HCT116 (cell line): ENCODE results near the gene PTH2. TPM values are rescaled to one million over a fixed set of nuclear protein-coding genes. Genes with fewer than 3 reads are reported as not detected.

Experiments
- CTCF ChIP-seq, 3 experiments: fragments of 200-600 bp in 1 of 3; sonication (generic) in 1 of 3; IDR thresholded peaks in 2 of 3; conservative IDR thresholded peaks in 1 of 3; 2 replicates each; pipeline ENCODE4 v1.5.1; 2012 to 2017; ENCODE audit warnings: low read depth in 2 of 3, low read length in 2 of 3, antibody characterized with exemption in 1 of 3, borderline replicate concordance in 1 of 3, control low read depth in 1 of 3, mild to moderate bottlenecking in 1 of 3, mixed read lengths in 1 of 3, mixed run types in 1 of 3, moderate library complexity in 1 of 3; ENCODE audit not compliant: insufficient read depth in 1 of 3
- EGR1 ChIP-seq: IDR thresholded peaks from 2 replicates; pipeline ENCODE4 v1.6.1; 2012; ENCODE audit warnings: low read depth
- ELF1 ChIP-seq: IDR thresholded peaks from 2 replicates; pipeline ENCODE4 v1.6.1; 2012; ENCODE audit warnings: low read depth, borderline replicate concordance
- EZH2phosphoT487 ChIP-seq: fragments of 200-600 bp; IDR thresholded peaks from 2 replicates; pipeline ENCODE4 v1.6.1; 2018; ENCODE audit warnings: antibody characterized with exemption, borderline replicate concordance
- FOSL1 ChIP-seq: IDR thresholded peaks from 2 replicates; pipeline ENCODE4 v1.6.1; 2012; ENCODE audit warnings: low read depth
- JUND ChIP-seq: IDR thresholded peaks from 2 replicates; pipeline ENCODE4 v1.6.1; 2012
- MAX ChIP-seq: IDR thresholded peaks from 2 replicates; pipeline ENCODE4 v1.6.1; 2012
- POLR2AphosphoS5 ChIP-seq: IDR thresholded peaks from 2 replicates; pipeline ENCODE4 v1.6.1; 2011; ENCODE audit warnings: mild to moderate bottlenecking, low read depth, low read length, moderate library complexity
- RAD21 ChIP-seq: IDR thresholded peaks from 2 replicates; pipeline ENCODE4 v1.6.1; 2012; ENCODE audit warnings: low read depth, mild to moderate bottlenecking
- SP1 ChIP-seq: IDR thresholded peaks from 2 replicates; pipeline ENCODE4 v1.6.1; 2012; ENCODE audit warnings: low read depth
- SRF ChIP-seq: IDR thresholded peaks from 2 replicates; pipeline ENCODE4 v1.6.1; 2012; ENCODE audit warnings: low read depth
- YY1 ChIP-seq: IDR thresholded peaks from 2 replicates; pipeline ENCODE4 v1.6.1; 2011; ENCODE audit warnings: low read length, low read depth, moderate library complexity, mild to moderate bottlenecking; ENCODE audit not compliant: insufficient replicate concordance; ENCODE audit errors: extremely low read depth
- ZBTB33 ChIP-seq: IDR thresholded peaks from 2 replicates; pipeline ENCODE4 v1.6.1; 2011; ENCODE audit warnings: mild to moderate bottlenecking, low read length, moderate library complexity; ENCODE audit not compliant: insufficient replicate concordance; ENCODE audit errors: extremely low read depth
- ZFX ChIP-seq: fragments of 450-650 bp; IDR thresholded peaks from 2 replicates; pipeline ENCODE4 v1.6.1; 2017
- total RNA-seq: library from RNA; stranded (reverse); gene quantifications from one replicate; pipeline ENCODE4 v1.2.1, GENCODE V29; 2021; ENCODE audit not compliant: unreplicated experiment

The PTH2 gene
- total RNA-seq, 1 experiment from 2014 or later = 9.5 TPM

GRCh38 chr19:49440439-49441209 lies 17.4 kb upstream of the PTH2 start (continued):
- no peak for TF ChIP-seq CTCF (IDR thresholded peaks at IDR 0.05 in 2 of 3, conservative IDR thresholded peaks at IDR 0.05 in 1 of 3; ENCODE audit: borderline replicate concordance in 1 of 3, insufficient read depth in 1 of 3, low read depth in 2 of 3, low read length in 2 of 3)
- no peak for TF ChIP-seq EGR1
- TF ChIP-seq JUND = no peak
- TF ChIP-seq POLR2AphosphoS5 = no peak
- no peak for TF ChIP-seq RAD21
- no peak for TF ChIP-seq EZH2phosphoT487
- TF ChIP-seq SP1 = no peak
- no peak for TF ChIP-seq MAX
- no peak for TF ChIP-seq YY1
- no peak for TF ChIP-seq ZFX
- no peak for TF ChIP-seq SRF
- TF ChIP-seq FOSL1 = no peak
- no peak for TF ChIP-seq ZBTB33
- TF ChIP-seq ELF1 = no peak
